Iris pigment epithelial cell (primary cell): ENCODE data around the gene ELFN1.

Source experiments
- DNase-seq: peaks from one replicate; pipeline ENCODE4 v3.0.0-alpha.2; 2011; ENCODE audit warnings: low read depth

Gene ELFN1

GRCh38 chr7:1664711-1665548 lies 5.1 kb upstream of the ELFN1 start:
- DNase-seq = peak; percentile 46

- DNase-seq = peak; percentile 35
Measured at GRCh38 chr7:1665549-1666316, 4.3 kb upstream of the ELFN1 start.

GRCh38 chr7:1666317-1666822 lies 3.7 kb upstream of the ELFN1 start:
- no peak for DNase-seq

- DNase-seq = peak; percentile 16
Measured at GRCh38 chr7:1666823-1667565, 3.1 kb upstream of the ELFN1 start.

- DNase-seq = no peak
Measured at GRCh38 chr7:1667566-1668395, 2.3 kb upstream of the ELFN1 start.

GRCh38 chr7:1668396-1669063 lies 1.5 kb upstream of the ELFN1 start:
- no peak for DNase-seq

GRCh38 chr7:1669064-1669951 lies 769 bp upstream of the ELFN1 start:
- no peak for DNase-seq

GRCh38 chr7:1670894-1671593 lies 967 bp downstream of the ELFN1 start:
- no peak for DNase-seq

- DNase-seq = no peak
Measured at GRCh38 chr7:1671594-1672451, 1.7 kb downstream of the ELFN1 start.

- no peak for DNase-seq
Measured at GRCh38 chr7:1672851-1673486, 2.9 kb downstream of the ELFN1 start.

GRCh38 chr7:1673581-1674118 lies 3.6 kb downstream of the ELFN1 start:
- no peak for DNase-seq

- no peak for DNase-seq
Measured at GRCh38 chr7:1674161-1675035, 4.3 kb downstream of the ELFN1 start.

GRCh38 chr7:1675036-1675671 lies 5.1 kb downstream of the ELFN1 start:
- no peak for DNase-seq

GRCh38 chr7:1675673-1676549 lies 5.8 kb downstream of the ELFN1 start:
- no peak for DNase-seq

- DNase-seq = no peak
Measured at GRCh38 chr7:1676550-1677078, 6.5 kb downstream of the ELFN1 start.
